Hepatocyte (in vitro differentiated cells): ENCODE data around the gene TMEM121. TPM values are rescaled to one million over a fixed set of nuclear protein-coding genes. Genes with fewer than 3 reads are reported as not detected.

Experiments
- DNase-seq: peaks from one replicate; pipeline ENCODE4 v3.0.0-alpha.2; 2016; ENCODE audit warnings: low spot score
- H2AFZ ChIP-seq: fragments of 200-600 bp; sonication (generic); 2 replicates; pipeline ENCODE4 v1.6.0; 2016; ENCODE audit warnings: antibody characterized with exemption, mild to moderate bottlenecking
- H3K27ac ChIP-seq: fragments of 200-600 bp; sonication (generic); 2 replicates; pipeline ENCODE4 v1.5.1; 2016; ENCODE audit warnings: mild to moderate bottlenecking
- H3K27me3 ChIP-seq: fragments of 200-600 bp; sonication (generic); 2 replicates; pipeline ENCODE4 v1.6.1; 2016
- H3K36me3 ChIP-seq: fragments of 200-600 bp; sonication (generic); replicated peaks from 2 replicates; pipeline ENCODE4 v1.5.1; 2016; ENCODE audit warnings: low read depth; ENCODE audit not compliant: insufficient read depth
- H3K4me1 ChIP-seq: fragments of 200-600 bp; sonication (generic); 2 replicates; pipeline ENCODE4 v1.5.1; 2016; ENCODE audit warnings: mild to moderate bottlenecking, moderate library complexity; ENCODE audit not compliant: insufficient read depth
- H3K4me2 ChIP-seq: fragments of 200-600 bp; sonication (generic); 2 replicates; pipeline ENCODE4 v1.6.0; 2016
- H3K4me3 ChIP-seq: fragments of 200-600 bp; sonication (generic); 2 replicates; pipeline ENCODE4 v1.5.1; 2016; ENCODE audit warnings: mild to moderate bottlenecking
- H3K79me2 ChIP-seq: fragments of 200-600 bp; sonication (generic); 2 replicates; pipeline ENCODE4 v1.6.0; 2017; ENCODE audit warnings: mild to moderate bottlenecking
- H3K9me2 ChIP-seq: fragments of 200-600 bp; sonication (generic); replicated peaks from 2 replicates; pipeline ENCODE4 v1.6.0; 2017; ENCODE audit warnings: mild to moderate bottlenecking; ENCODE audit not compliant: insufficient read depth
- H3K9me3 ChIP-seq: fragments of 200-600 bp; sonication (generic); 2 replicates; pipeline ENCODE4 v1.5.1; 2016; ENCODE audit warnings: low read depth, mild to moderate bottlenecking
- H4K20me1 ChIP-seq: fragments of 200-600 bp; sonication (generic); 2 replicates; pipeline ENCODE4 v1.6.0; 2016; ENCODE audit warnings: mild to moderate bottlenecking; ENCODE audit not compliant: insufficient read depth, poor library complexity, severe bottlenecking
- EZH2 ChIP-seq: fragments of 200-600 bp; sonication (generic); IDR thresholded peaks from 2 replicates; pipeline ENCODE4 v1.6.1; 2016; ENCODE audit warnings: antibody characterized with exemption, mild to moderate bottlenecking, borderline replicate concordance
- EZH2phosphoT487 ChIP-seq: fragments of 200-600 bp; sonication (generic); IDR thresholded peaks from one replicate; pipeline ENCODE4 v1.6.1; 2018; ENCODE audit warnings: antibody characterized with exemption, mild to moderate bottlenecking, low read depth, moderate library complexity; ENCODE audit not compliant: unreplicated experiment, severe bottlenecking
- WGBS: methylation state at CpG from one replicate; pipeline ENCODE4 v1.1.6; 2016; ENCODE audit warnings: low lambda C conversion rate; ENCODE audit errors: missing lambda C conversion rate; 5-methylcytosine and 5-hydroxymethylcytosine counted together
- polyA plus RNA-seq: library from polyadenylated mRNA; unstranded; fragments of >200 nt; fragmentation: Nextera tagmentation; extraction: Ambion mirVana; gene quantifications from 2 replicates; pipeline ENCODE4 v1.2.1, GENCODE V29; 2016
- total RNA-seq: library from RNA; depleted of rRNA; stranded (reverse); fragments of >200 nt; gene quantifications from 2 replicates; pipeline ENCODE4 v1.2.3, GENCODE V29; 2014
- TF ChIP-seq, protein P1 (sequence below): fragments of 200-600 bp; sonication (generic); IDR thresholded peaks from 2 replicates; pipeline ENCODE4 v1.5.1; 2016; ENCODE audit warnings: antibody characterized with exemption, mild to moderate bottlenecking; ENCODE audit not compliant: poor library complexity

Gene TMEM121
- total and polyA plus RNA-seq, 2 experiments from 2014 or later, result 3.0 to 5.8 TPM

GRCh38 chr14:105529319-105529568, 2.9 kb downstream of the TMEM121 start:
- Histone ChIP-seq H3K36me3 (no peaks in the 10 kb centered on the region), H3K27ac (no peak overlapping the region), H2AFZ (no peak overlapping the region), H3K9me3 (no peaks in the 10 kb centered on the region), H3K79me2 (no peaks in the 10 kb centered on the region), H3K4me3 (no peak overlapping the region), H3K27me3 (no peaks in the 10 kb centered on the region), H3K9me2 (no peaks in the 10 kb centered on the region), H4K20me1 (no peaks in the 10 kb centered on the region), H3K4me1 (no peaks in the 10 kb centered on the region), H3K4me2 (no peak overlapping the region)
- 96% methylated on average over 12 of the region's 24 CpGs for WGBS
- TF ChIP-seq EZH2 (no peak), EZH2phosphoT487 (no peak)
- TF ChIP-seq, protein P1, sequence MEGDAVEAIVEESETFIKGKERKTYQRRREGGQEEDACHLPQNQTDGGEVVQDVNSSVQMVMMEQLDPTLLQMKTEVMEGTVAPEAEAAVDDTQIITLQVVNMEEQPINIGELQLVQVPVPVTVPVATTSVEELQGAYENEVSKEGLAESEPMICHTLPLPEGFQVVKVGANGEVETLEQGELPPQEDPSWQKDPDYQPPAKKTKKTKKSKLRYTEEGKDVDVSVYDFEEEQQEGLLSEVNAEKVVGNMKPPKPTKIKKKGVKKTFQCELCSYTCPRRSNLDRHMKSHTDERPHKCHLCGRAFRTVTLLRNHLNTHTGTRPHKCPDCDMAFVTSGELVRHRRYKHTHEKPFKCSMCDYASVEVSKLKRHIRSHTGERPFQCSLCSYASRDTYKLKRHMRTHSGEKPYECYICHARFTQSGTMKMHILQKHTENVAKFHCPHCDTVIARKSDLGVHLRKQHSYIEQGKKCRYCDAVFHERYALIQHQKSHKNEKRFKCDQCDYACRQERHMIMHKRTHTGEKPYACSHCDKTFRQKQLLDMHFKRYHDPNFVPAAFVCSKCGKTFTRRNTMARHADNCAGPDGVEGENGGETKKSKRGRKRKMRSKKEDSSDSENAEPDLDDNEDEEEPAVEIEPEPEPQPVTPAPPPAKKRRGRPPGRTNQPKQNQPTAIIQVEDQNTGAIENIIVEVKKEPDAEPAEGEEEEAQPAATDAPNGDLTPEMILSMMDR, result no peak
- no peak for DNase-seq

DNA sequence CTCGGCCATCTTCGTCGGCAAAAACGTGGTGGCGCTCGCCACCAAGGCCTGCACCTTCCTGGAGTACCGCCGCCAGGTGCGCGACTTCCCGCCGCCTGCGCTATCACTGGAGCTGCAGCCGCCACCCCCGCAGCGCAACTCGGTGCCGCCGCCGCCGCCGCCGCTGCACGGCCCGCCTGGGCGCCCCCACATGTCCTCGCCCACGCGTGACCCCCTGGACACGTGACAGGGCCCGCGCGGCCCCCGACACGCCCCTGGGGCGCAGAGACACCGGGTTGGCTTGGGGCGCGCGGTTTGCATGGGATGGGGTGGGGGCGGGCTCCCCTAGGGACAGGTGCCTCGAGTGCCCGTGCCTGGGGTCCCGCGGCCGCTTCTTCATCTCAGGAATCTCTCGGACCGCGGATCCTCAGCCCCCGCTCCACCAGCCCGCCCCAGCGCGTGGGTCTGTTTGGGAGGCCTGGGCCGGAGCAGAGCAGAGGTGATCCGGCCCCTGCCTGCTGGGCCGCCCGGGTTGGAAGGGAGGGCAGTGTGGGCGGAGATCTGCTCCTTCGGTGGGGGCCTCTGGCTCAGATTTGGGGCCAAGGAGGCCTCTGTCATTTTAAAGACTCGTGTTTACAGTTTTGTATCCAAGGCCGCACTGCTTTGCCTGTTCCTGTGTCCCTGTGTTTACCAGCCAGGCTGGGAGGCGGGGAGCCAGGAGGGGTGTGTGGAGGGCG, 3.3 kb downstream of the TMEM121 start:
- Histone ChIP-seq H3K4me3 (no peak overlapping the region), H3K27ac (no peak overlapping the region), H3K27me3 (no peaks in the 10 kb centered on the region), H3K4me2 (no peak overlapping the region), H3K4me1 (no peaks in the 10 kb centered on the region), H4K20me1 (no peaks in the 10 kb centered on the region), H3K9me3 (no peaks in the 10 kb centered on the region), H2AFZ (no peak overlapping the region), H3K79me2 (no peaks in the 10 kb centered on the region), H3K9me2 (no peaks in the 10 kb centered on the region), H3K36me3 (no peaks in the 10 kb centered on the region)
- peak; percentile 2 for DNase-seq
- WGBS, result 94% methylated on average over 16 of the region's 63 CpGs
- TF ChIP-seq EZH2phosphoT487 (no peak), EZH2 (no peak)
- TF ChIP-seq, protein P1, result no peak

DNA sequence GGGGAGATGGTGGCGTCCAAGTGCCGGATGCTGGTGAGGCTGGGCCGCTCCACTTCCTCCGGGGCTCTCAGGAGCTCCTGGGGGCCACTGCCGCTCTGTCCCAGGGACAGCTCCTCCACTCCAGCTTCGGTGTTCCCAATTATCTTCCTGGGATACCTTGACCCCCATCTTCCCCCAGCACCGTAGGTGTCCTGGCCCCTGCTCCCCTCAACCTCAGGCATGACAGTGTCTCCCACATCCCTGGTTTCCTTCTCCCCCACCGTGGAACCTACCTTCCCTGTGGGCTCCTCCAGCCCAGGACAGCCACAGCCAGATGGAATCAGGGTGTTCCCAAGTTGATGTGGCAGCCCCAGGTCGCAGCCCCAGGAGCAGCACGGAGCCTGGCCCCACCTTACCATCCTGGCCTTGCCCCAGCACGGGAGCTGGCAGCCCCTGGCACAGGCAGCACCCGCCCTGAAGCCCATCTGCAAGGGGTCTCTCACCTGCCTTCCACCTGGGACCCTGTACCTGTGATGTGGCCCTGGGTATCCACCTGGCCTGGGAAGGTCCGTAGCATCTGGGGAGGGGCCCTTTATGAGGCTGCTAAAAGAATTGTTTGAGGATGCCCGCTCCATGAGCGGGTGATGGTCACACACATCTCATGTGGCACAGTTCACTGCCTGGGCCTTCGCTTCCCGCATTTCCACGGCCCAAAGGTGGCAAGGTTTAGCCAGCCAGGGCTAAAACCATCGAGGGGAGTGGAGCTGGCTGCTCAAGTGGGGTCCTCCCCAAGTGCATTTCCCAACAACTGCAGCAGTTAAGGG, 4.1 kb downstream of the TMEM121 start:
- Histone ChIP-seq H3K4me2 (no peak overlapping the region), H3K9me2 (no peaks in the 10 kb centered on the region), H3K79me2 (no peaks in the 10 kb centered on the region), H3K27me3 (no peaks in the 10 kb centered on the region), H3K36me3 (no peaks in the 10 kb centered on the region), H3K27ac (no peak overlapping the region), H4K20me1 (no peaks in the 10 kb centered on the region), H3K4me1 (no peaks in the 10 kb centered on the region), H2AFZ (no peak overlapping the region), H3K9me3 (no peaks in the 10 kb centered on the region), H3K4me3 (no peak overlapping the region)
- TF ChIP-seq, protein P1, result no peak
- TF ChIP-seq EZH2 (no peak), EZH2phosphoT487 (no peak)
- no peak for DNase-seq
- 84% methylated on average over 14 of the region's 19 CpGs for WGBS
